Stimulated activated CD4-positive, alpha-beta T cell treated with anti-CD3 and anti-CD28 coated beads, Interleukin-2, amount 100 ng/mL, for 4 hours (primary cell): Measurements from ENCODE around the gene ZFHX3.

Source experiments
- DNase-seq: peaks from one replicate; pipeline ENCODE4 v3.0.0-alpha.2; 2020; ENCODE audit warnings: low read depth

The ZFHX3 gene

GRCh38 chr16:72789921-72790320, 258.0 kb downstream of the ZFHX3 start:
- DNase-seq: no peak

GRCh38 chr16:72789465-72789864, 258.5 kb downstream of the ZFHX3 start:
- DNase-seq: no peak

DNA sequence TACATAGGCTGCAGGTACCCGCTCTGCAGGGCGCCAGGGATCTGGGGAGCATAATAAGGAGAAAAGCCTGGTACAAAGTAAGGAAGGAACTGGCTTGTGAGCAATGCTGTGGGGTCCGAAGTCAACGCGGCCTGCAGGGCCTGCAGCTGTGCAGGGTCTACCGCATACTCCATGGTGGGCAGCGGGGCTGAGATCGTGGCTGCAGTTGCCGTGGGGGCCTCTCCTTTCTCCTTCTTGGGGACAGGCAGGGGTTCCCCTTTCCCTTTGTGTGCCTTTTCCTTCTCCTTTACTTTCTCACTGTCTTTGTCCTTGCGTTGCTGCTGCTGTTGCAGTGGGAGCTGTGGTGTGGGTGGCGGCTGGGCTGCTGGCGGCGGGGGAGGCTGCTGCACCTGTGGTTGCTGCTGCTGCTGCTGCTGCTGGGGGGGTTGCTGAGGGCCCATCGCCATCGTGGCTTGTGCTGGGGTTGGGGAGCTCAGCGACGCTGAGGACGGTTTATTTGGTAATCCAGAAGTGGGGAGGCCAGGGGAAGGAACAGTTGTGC, 259.6 kb downstream of the ZFHX3 start:
- no peak for DNase-seq

DNA sequence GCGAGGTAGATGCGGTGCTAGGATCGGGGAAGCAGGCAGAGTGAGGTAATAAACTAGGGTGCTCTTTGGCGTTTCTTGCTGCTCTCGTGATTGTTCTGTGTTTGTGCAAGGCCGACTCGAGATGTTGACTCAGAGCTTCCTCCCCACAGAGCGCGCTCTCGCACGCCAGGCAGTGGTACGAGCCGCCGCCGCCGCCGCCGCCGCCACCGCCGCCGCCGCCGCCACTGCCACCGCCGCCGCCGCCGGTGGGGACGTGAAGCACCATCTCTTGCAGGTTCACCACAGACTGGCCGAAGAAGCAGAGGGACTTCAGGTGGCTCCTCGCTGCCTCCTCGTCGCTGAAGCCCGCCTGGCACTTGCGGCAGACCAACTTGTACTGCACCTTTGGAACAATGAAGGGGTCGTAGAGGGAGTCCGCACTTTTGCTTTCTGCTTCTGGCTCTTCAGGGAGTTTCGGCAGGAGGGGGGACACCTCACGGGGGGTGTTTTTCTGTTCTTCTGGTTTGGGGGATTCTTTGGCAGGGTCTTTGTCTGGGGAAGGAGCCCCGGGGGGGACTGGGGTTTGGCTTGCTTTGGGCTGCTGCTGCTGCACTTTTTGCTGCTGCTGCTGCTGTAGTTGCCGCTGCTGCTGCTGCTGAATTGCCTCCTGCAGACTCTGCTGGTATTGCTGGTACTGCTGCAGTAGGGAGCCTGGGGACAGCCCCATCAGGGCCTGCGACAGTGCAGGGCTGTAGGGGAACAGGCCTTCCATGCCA, 260.2 kb downstream of the ZFHX3 start:
- peak; percentile 32 for DNase-seq

GRCh38 chr16:72787130-72787513, 260.8 kb downstream of the ZFHX3 start:
- DNase-seq: no peak

GRCh38 chr16:72786606-72787005, 261.3 kb downstream of the ZFHX3 start:
- DNase-seq: no peak

DNA sequence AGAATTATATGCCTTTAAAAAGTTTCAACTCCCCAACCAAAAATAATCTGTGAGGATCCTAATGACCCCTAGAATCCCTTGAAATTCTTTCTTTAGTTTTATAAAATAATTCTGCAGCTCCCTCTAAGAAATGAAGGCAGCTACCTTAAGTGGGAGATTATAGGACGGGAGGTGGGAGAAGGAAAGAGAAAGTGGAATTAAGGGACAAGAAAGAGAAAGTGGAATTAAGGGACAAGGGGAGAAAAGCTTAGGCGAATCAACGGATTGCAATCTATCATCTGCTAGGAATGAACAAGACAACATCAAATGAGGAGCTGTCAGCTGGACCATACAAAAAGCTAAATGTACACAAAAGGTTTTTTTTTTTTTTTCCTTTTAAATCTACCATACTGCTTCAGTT, 262.0 kb downstream of the ZFHX3 start:
- no peak for DNase-seq

GRCh38 chr16:72785171-72785570, 262.8 kb downstream of the ZFHX3 start:
- DNase-seq: no peak

DNA sequence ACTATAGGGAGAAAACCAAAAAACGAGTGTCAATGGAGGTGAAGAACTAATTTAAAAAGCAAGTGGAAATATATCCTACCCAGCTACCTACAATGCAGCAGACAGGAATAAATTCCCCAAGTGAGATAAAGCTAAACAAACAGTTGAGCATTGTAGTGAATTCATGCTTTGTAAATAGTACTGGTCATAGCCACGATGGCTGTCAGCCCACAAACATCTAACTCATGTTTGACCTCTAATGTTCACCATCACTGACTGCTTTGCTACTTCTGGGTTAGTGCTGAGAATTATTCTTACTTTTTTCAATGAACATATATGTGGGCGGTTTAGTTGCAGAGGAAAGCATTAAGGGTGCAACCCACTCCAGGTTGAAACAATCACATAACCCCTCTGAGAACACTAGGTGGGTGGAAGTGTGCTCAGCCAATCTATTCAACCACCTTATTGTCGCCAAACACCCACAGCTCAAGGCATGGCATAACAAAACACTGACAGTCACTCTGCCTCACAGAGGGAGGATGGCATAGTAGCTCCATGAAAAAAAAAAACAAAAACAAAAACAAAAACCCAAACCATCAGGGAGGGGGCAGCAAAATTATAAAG, 264.1 kb downstream of the ZFHX3 start:
- no peak for DNase-seq

GRCh38 chr16:72769876-72770275, 278.1 kb downstream of the ZFHX3 start:
- DNase-seq: no peak

GRCh38 chr16:72768591-72768990, 279.3 kb downstream of the ZFHX3 start:
- DNase-seq: no peak

- no peak for DNase-seq
Measured at GRCh38 chr16:72766506-72766905, 281.4 kb downstream of the ZFHX3 start.

DNA sequence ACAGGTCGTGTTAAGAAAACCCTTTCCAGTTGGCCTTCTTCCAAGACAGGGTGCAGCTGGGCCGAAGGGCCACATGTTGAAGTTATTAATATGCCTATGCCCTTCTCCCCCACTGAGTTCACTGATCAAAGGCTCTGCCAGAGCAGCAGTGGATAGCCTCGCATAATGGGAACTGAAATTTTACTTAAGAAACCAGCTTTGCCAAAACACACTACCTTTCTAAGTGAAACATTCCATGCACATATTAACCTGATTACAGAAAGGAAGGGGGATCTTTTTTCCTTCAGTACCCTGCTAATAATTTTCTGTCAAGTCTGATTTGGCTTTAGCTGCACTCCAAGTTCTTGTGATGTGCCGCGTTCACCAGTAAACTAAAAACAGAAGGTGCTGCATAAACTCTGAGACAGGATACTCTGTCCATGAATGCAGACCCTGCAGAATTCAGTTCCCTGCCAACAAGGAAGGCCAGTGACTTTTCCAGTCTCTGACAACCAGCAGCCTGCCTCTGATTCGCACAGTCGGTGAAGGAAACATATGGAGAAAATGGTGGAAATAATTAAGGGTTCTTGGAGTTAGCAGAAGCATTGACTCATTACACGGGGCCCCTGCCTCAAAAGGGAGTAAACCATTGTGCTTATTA, 283.8 kb downstream of the ZFHX3 start:
- no peak for DNase-seq

GRCh38 chr16:72760581-72760980, 287.3 kb downstream of the ZFHX3 start:
- no peak for DNase-seq

DNA sequence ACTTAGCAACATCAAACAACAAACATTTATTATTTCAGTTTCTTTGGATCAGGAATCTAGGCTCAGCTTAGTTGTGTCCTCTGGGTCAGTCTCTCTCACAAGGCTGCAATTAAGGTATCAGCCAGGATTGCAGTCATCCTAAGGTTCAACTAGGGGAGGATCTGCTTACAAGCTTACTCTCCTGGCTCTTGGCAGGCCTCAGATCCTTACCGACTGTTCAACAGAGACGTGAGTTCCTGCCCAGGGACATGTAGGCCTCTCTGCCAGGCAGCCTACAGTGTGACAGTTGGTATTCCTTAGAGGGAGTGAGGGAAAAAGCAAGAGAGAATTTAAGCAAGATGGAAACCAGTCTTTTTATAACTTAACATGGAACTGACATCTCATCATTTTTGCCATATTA, 294.0 kb downstream of the ZFHX3 start:
- DNase-seq: no peak

DNA sequence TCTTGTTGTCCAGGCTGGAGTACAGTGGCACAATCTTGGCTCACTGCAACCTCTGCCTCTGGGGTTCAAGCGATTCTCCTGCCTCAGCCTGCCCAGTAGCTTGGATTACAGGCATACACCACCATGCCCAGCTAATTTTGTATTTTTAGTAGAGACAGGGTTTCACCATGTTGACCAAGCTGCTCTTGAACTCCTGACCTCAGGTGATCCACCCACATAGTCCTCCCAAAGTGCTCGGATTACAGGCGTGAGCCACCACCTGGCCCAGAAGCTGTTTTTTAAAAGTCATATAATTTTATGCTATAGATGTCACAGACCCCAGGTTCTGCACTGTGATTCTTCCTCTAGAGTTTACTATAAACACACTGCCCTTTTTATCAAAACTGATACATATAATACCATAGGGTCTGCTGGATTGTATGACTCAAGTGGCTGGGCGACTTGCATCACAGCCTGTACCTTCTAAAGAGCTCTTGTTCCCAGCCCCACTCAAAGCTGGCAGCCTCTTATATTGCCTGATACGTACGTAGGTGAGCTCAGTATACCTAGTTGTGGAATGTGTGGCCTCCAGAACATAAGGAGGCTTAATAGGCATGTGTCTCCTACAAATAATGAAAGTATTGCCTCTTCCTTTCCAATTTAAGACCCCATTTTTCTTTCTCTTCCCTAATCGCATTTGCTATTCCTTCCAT, 295.8 kb downstream of the ZFHX3 start:
- DNase-seq: no peak

GRCh38 chr16:72751076-72751475, 296.9 kb downstream of the ZFHX3 start:
- DNase-seq: no peak

DNA sequence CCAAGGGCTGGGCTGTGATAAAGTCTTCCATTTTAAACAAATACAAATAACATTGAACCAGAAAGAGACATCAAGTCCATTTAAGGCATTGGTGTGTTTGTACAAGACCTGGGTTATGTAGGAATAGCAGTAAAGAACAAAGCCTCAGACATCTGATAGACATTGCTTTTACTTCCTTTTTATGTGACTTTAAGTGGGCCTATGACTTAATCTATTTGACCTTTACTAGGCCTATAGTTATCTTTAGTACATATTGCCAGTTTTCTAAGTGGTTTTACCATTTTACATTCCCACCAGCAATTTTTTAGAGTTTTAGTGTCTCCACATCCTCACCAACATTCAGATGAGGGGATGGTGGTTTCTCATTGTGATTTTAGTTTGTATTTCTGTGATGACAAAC, 298.8 kb downstream of the ZFHX3 start:
- no peak for DNase-seq

DNA sequence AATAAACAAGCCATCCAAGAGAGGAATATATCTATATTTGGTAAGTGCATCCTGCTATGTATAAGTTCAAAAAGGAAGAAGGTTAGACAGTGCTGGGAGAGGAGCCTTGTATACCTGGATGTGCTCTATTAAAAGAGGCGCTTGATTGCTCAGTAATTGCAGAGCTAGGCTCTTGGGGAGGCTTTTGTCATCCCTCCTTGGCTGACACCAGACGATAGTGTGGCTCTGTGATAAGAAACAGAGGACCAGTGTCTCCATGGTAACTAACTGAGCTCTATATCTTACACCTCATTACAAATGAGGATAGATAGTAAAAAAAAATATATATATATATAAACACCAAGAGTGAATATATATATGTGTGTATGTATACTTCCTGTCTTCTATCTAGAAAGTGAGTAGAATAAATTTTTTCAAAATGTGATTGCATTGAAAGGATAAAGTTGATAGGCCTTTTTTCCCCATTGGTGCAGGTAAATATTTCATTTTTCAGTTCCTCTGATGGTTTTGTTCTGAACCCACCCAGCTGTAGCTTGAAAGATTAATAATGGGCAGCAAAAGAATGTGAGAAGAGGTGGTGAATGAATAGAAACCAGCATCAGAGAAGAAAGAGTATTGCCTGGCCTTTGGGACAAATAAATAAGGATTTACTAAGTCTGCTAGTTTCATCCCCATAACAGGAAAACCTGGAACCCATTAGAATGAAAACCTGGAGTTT, 303.7 kb downstream of the ZFHX3 start:
- no peak for DNase-seq

DNA sequence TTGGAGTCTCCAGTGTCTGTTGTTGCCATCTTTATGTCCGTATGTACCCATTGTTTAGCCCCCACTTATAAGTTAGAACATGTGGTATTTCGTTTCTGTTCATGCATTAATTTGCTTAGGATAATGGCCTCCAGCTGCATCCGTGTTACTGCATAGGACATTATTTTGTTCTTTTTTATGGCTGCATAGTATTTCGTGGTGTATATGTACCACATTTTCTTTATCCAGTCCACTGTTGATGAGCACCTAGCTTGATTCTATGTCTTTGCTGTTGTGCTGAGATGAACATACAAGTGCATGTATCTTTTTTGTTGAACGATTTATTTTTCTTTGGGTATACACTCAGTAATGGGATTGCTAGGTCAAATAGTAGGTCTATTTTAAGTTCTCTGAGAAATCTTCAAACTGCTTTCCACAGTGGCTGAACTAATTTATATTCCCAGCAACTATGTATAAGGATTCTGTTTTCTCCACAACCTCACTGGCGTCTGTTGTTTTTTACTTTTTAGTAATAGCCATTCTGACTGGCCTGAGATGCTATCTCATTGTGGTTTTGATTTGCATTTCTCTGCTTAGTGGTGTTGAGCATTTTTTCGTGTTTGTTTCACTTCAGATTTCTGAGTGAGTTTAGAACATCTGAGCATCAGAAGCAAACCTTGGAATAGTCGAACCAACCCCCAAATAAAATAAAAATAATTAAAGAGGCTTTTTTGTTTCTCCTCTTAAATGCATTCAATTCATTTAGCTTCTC, 304.7 kb downstream of the ZFHX3 start:
- DNase-seq: no peak

- no peak for DNase-seq
Measured at GRCh38 chr16:72740347-72740746, 307.6 kb downstream of the ZFHX3 start.
